Measurements from ENCODE around the gene TSHZ2.

The TSHZ2 gene

GRCh38 chr20:53439046-53439445 is 466.9 kb downstream of the TSHZ2 start:
- TF ChIP-seq CTCF (conservative IDR thresholded peaks at IDR 0.05; ENCODE audit: low read depth, low read length): no peak
- no peak overlapping the region for H3K4me3 ChIP-seq (ENCODE audit: low read depth, low read length)
- no peak for DNase-seq (ENCODE audit: low read depth)

GRCh38 chr20:53439616-53440015 is 467.5 kb downstream of the TSHZ2 start:
- no peak overlapping the region for H3K4me3 ChIP-seq (ENCODE audit: low read depth, low read length)
- no peak for TF ChIP-seq CTCF (conservative IDR thresholded peaks at IDR 0.05; ENCODE audit: low read depth, low read length)
- DNase-seq (ENCODE audit: low read depth): no peak

- no peak overlapping the region for H3K4me3 ChIP-seq (ENCODE audit: low read depth, low read length)
- TF ChIP-seq CTCF (conservative IDR thresholded peaks at IDR 0.05; ENCODE audit: low read depth, low read length): no peak
- no peak for DNase-seq (ENCODE audit: low read depth)
Measured at GRCh38 chr20:53444401-53445149, 472.4 kb downstream of the TSHZ2 start.

- DNase-seq (ENCODE audit: low read depth): no peak
- no peak for TF ChIP-seq CTCF (conservative IDR thresholded peaks at IDR 0.05; ENCODE audit: low read depth, low read length)
- H3K4me3 ChIP-seq (ENCODE audit: low read depth, low read length): no peak overlapping the region
Measured at GRCh38 chr20:53445321-53445731, 473.2 kb downstream of the TSHZ2 start.

GRCh38 chr20:53445932-53446331 is 473.8 kb downstream of the TSHZ2 start:
- TF ChIP-seq CTCF (conservative IDR thresholded peaks at IDR 0.05; ENCODE audit: low read depth, low read length): no peak
- no peak for DNase-seq (ENCODE audit: low read depth)
- no peak overlapping the region for H3K4me3 ChIP-seq (ENCODE audit: low read depth, low read length)

GRCh38 chr20:53447316-53447715 is 475.2 kb downstream of the TSHZ2 start:
- TF ChIP-seq CTCF (conservative IDR thresholded peaks at IDR 0.05; ENCODE audit: low read depth, low read length): no peak
- DNase-seq (ENCODE audit: low read depth): no peak
- H3K4me3 ChIP-seq (ENCODE audit: low read depth, low read length): no peak overlapping the region

GRCh38 chr20:53448426-53448825 is 476.3 kb downstream of the TSHZ2 start:
- no peak for TF ChIP-seq CTCF (conservative IDR thresholded peaks at IDR 0.05; ENCODE audit: low read depth, low read length)
- DNase-seq (ENCODE audit: low read depth): no peak
- no peak overlapping the region for H3K4me3 ChIP-seq (ENCODE audit: low read depth, low read length)
